ENCODE results near the gene SLC1A4. TPM values are rescaled to one million over a fixed set of nuclear protein-coding genes. Genes with fewer than 3 reads are reported as not detected.
A peak's percentile ranks its signal among the peaks of the same experiment; 100 is the strongest.

Gene SLC1A4
- total RNA-seq, 1 donor from 2014 or later: 45.9 TPM

GRCh38 chr2:64988420-64989125 is 626 bp upstream of the SLC1A4 start:
- TF ChIP-seq EZH2 (IDR thresholded peaks at IDR 0.05; ENCODE audit: insufficient read depth, low read length): no peak
- TF ChIP-seq CTCF (IDR thresholded peaks at IDR 0.05; ENCODE audit: insufficient read depth, low read depth, low read length): no peak
- peak overlapping the region; percentile 95 for H3K27ac ChIP-seq (ENCODE audit: low read depth, low read length)
- Mint-ChIP-seq H3K9me3 (ENCODE audit: unreplicated experiment) (no peaks in the 10 kb centered on the region), H3K4me3 (ENCODE audit: unreplicated experiment) (peak overlapping the region; percentile 95), H3K27me3 (ENCODE audit: low read depth, unreplicated experiment) (peaks cover 15% of the 10 kb centered on the region), H3K36me3 (ENCODE audit: low read depth, unreplicated experiment) (peaks cover 16% of the 10 kb centered on the region), H3K27ac (ENCODE audit: unreplicated experiment) (peak overlapping the region; percentile 95), H3K4me1 (ENCODE audit: low read depth, unreplicated experiment) (peaks cover 32% of the 10 kb centered on the region)
- peaks cover 17% of the 10 kb centered on the region for H3K4me1 ChIP-seq (ENCODE audit: insufficient read depth, low read length)
- FAIRE-seq (no peak), DNase-seq (ENCODE audit: low read depth) (peak; percentile 92)
- H3K27me3 ChIP-seq (ENCODE audit: insufficient read depth, low read length): peaks cover 6% of the 10 kb centered on the region
- no peaks in the 10 kb centered on the region for H3K36me3 ChIP-seq (ENCODE audit: insufficient read depth, low read length)
- peak overlapping the region; percentile 99 for H3K4me2 ChIP-seq (ENCODE audit: low read length)
- H2AFZ ChIP-seq (ENCODE audit: low read depth, low read length): peak overlapping the region; percentile 87
- no peaks in the 10 kb centered on the region for H3K9me3 ChIP-seq (ENCODE audit: insufficient read depth, low read depth, low read length)
- H3K4me3 ChIP-seq (ENCODE audit: insufficient read depth, low read depth, low read length): peak overlapping the region; percentile 80
- H3K9ac ChIP-seq (ENCODE audit: low read length): peak overlapping the region; percentile 98
- H3K79me2 ChIP-seq (ENCODE audit: insufficient read depth, low read length): peaks cover 3% of the 10 kb centered on the region
- peaks cover 10% of the 10 kb centered on the region for H4K20me1 ChIP-seq (ENCODE audit: insufficient read depth, low read length)

GRCh38 chr2:64989982-64990614 is 899 bp downstream of the SLC1A4 start:
- FAIRE-seq (no peak), DNase-seq (ENCODE audit: low read depth) (no peak)
- peaks cover 6% of the 10 kb centered on the region for H3K27me3 ChIP-seq (ENCODE audit: insufficient read depth, low read length)
- H3K27ac ChIP-seq (ENCODE audit: low read depth, low read length): no peak overlapping the region
- peak overlapping the region; percentile 90 for H3K4me3 Mint-ChIP-seq (ENCODE audit: unreplicated experiment)
- H3K4me1 Mint-ChIP-seq (ENCODE audit: low read depth, unreplicated experiment): peaks cover 32% of the 10 kb centered on the region
- H3K4me2 ChIP-seq (ENCODE audit: low read length): peak overlapping the region; percentile 99
- peak overlapping the region; percentile 9 for H3K27ac Mint-ChIP-seq (ENCODE audit: unreplicated experiment)
- peak overlapping the region; percentile 80 for H3K4me3 ChIP-seq (ENCODE audit: insufficient read depth, low read depth, low read length)
- peaks cover 3% of the 10 kb centered on the region for H3K79me2 ChIP-seq (ENCODE audit: insufficient read depth, low read length)
- TF ChIP-seq CTCF (IDR thresholded peaks at IDR 0.05; ENCODE audit: insufficient read depth, low read depth, low read length): no peak
- H3K9me3 Mint-ChIP-seq (ENCODE audit: unreplicated experiment): no peaks in the 10 kb centered on the region
- H3K4me1 ChIP-seq (ENCODE audit: insufficient read depth, low read length): peaks cover 17% of the 10 kb centered on the region
- H3K27me3 Mint-ChIP-seq (ENCODE audit: low read depth, unreplicated experiment): peaks cover 12% of the 10 kb centered on the region
- H4K20me1 ChIP-seq (ENCODE audit: insufficient read depth, low read length): peaks cover 16% of the 10 kb centered on the region
- no peaks in the 10 kb centered on the region for H3K36me3 ChIP-seq (ENCODE audit: insufficient read depth, low read length)
- peaks cover 19% of the 10 kb centered on the region for H3K36me3 Mint-ChIP-seq (ENCODE audit: low read depth, unreplicated experiment)
- H3K9ac ChIP-seq (ENCODE audit: low read length): peak overlapping the region; percentile 98
- peak overlapping the region; percentile 87 for H2AFZ ChIP-seq (ENCODE audit: low read depth, low read length)
- H3K9me3 ChIP-seq (ENCODE audit: insufficient read depth, low read depth, low read length): no peaks in the 10 kb centered on the region

- Histone ChIP-seq H3K9ac (ENCODE audit: low read length) (no peak overlapping the region), H3K4me3 (ENCODE audit: insufficient read depth, low read depth, low read length) (peak overlapping the region; percentile 18), H4K20me1 (ENCODE audit: insufficient read depth, low read length) (peaks cover 16% of the 10 kb centered on the region), H3K4me2 (ENCODE audit: low read length) (peak overlapping the region; percentile 99), H2AFZ (ENCODE audit: low read depth, low read length) (no peak overlapping the region), H3K27ac (ENCODE audit: low read depth, low read length) (no peak overlapping the region), H3K4me1 (ENCODE audit: insufficient read depth, low read length) (peaks cover 17% of the 10 kb centered on the region), H3K9me3 (ENCODE audit: insufficient read depth, low read depth, low read length) (no peaks in the 10 kb centered on the region), H3K79me2 (ENCODE audit: insufficient read depth, low read length) (peaks cover 3% of the 10 kb centered on the region), H3K36me3 (ENCODE audit: insufficient read depth, low read length) (no peaks in the 10 kb centered on the region), H3K27me3 (ENCODE audit: insufficient read depth, low read length) (peaks cover 6% of the 10 kb centered on the region)
- peaks cover 32% of the 10 kb centered on the region for H3K4me1 Mint-ChIP-seq (ENCODE audit: low read depth, unreplicated experiment)
- no peak overlapping the region for H3K27ac Mint-ChIP-seq (ENCODE audit: unreplicated experiment)
- H3K4me3 Mint-ChIP-seq (ENCODE audit: unreplicated experiment): peak overlapping the region; percentile 90
- peaks cover 11% of the 10 kb centered on the region for H3K27me3 Mint-ChIP-seq (ENCODE audit: low read depth, unreplicated experiment)
- H3K9me3 Mint-ChIP-seq (ENCODE audit: unreplicated experiment): no peaks in the 10 kb centered on the region
- FAIRE-seq (no peak), DNase-seq (ENCODE audit: low read depth) (no peak)
- H3K36me3 Mint-ChIP-seq (ENCODE audit: low read depth, unreplicated experiment): peaks cover 19% of the 10 kb centered on the region
- no peak for TF ChIP-seq EZH2 (IDR thresholded peaks at IDR 0.05; ENCODE audit: insufficient read depth, low read length)
- TF ChIP-seq CTCF (IDR thresholded peaks at IDR 0.05; ENCODE audit: insufficient read depth, low read depth, low read length): no peak
Measured at GRCh38 chr2:64990876-64991275, 1.7 kb downstream of the SLC1A4 start.
